Glutamatergic neuron (in vitro differentiated cells): ENCODE data around the gene NOVA2. TPM values are rescaled to one million over a fixed set of nuclear protein-coding genes. Genes with fewer than 3 reads are reported as not detected.

ENCODE experiments used
- DNase-seq: peaks from one replicate; pipeline ENCODE4 v3.0.0; 2022
- H3K27ac Mint-ChIP-seq: one replicate; pipeline ENCODE4 v1.8.0; 2020; ENCODE audit warnings: mild to moderate bottlenecking, mixed read lengths, inconsistent platforms; ENCODE audit not compliant: unreplicated experiment
- H3K27me3 Mint-ChIP-seq: one replicate; pipeline ENCODE4 v1.8.0; 2020; ENCODE audit warnings: mild to moderate bottlenecking, moderate library complexity, mixed read lengths, inconsistent platforms; ENCODE audit not compliant: unreplicated experiment
- H3K36me3 Mint-ChIP-seq: one replicate; pipeline ENCODE4 v1.8.0; 2020; ENCODE audit warnings: mild to moderate bottlenecking, mixed read lengths, inconsistent platforms; ENCODE audit not compliant: unreplicated experiment
- H3K4me1 Mint-ChIP-seq: one replicate; pipeline ENCODE4 v1.8.0; 2020; ENCODE audit warnings: mild to moderate bottlenecking, low read depth, mixed read lengths, inconsistent platforms; ENCODE audit not compliant: unreplicated experiment
- H3K4me3 Mint-ChIP-seq: one replicate; pipeline ENCODE4 v1.8.0; 2020; ENCODE audit warnings: mild to moderate bottlenecking, mixed read lengths, inconsistent platforms; ENCODE audit not compliant: unreplicated experiment
- H3K9me3 Mint-ChIP-seq: one replicate; pipeline ENCODE4 v1.8.0; 2020; ENCODE audit warnings: mild to moderate bottlenecking, moderate library complexity, mixed read lengths, inconsistent platforms; ENCODE audit not compliant: unreplicated experiment
- CTCF ChIP-seq: fragments of 200-600 bp; sonication (generic); IDR thresholded peaks from one replicate; pipeline ENCODE4 v1.5.0; 2021; ENCODE audit not compliant: partially characterized antibody, unreplicated experiment
- total RNA-seq: library from RNA; stranded (reverse); fragmentation: NEBNext Ultra II Directional; extraction: Animal tissue kit (Norgen Biotek cat#: 25700); gene quantifications from one replicate; pipeline ENCODE4 v1.2.1, GENCODE V29; 2021; ENCODE audit not compliant: unreplicated experiment

The NOVA2 gene
- total RNA-seq, 1 donor from 2014 or later = 163 TPM

- Mint-ChIP-seq H3K27me3 (peaks cover 5% of the 10 kb centered on the region), H3K4me1 (peaks cover 20% of the 10 kb centered on the region), H3K9me3 (peaks cover 7% of the 10 kb centered on the region), H3K27ac (peak overlapping the region; percentile 66), H3K4me3 (peak overlapping the region; percentile 98), H3K36me3 (no peaks in the 10 kb centered on the region)
- peak; percentile 77 for DNase-seq
- TF ChIP-seq CTCF = no peak
Observed at GRCh38 chr19:46000491-46001246, 27.0 kb upstream of the NOVA2 start.

GRCh38 chr19:45999653-46000121, 26.0 kb upstream of the NOVA2 start:
- TF ChIP-seq CTCF = no peak
- H3K9me3 Mint-ChIP-seq = peaks cover 7% of the 10 kb centered on the region
- H3K27ac Mint-ChIP-seq = peak overlapping the region; percentile 89
- peaks cover 20% of the 10 kb centered on the region for H3K4me1 Mint-ChIP-seq
- peaks cover 5% of the 10 kb centered on the region for H3K27me3 Mint-ChIP-seq
- H3K36me3 Mint-ChIP-seq = no peaks in the 10 kb centered on the region
- peak; percentile 82 for DNase-seq
- peak overlapping the region; percentile 98 for H3K4me3 Mint-ChIP-seq

GRCh38 chr19:45998834-45999233, 25.2 kb upstream of the NOVA2 start:
- TF ChIP-seq CTCF = no peak
- Mint-ChIP-seq H3K4me3 (peak overlapping the region; percentile 9), H3K27me3 (peaks cover 5% of the 10 kb centered on the region), H3K36me3 (no peaks in the 10 kb centered on the region), H3K9me3 (peaks cover 7% of the 10 kb centered on the region), H3K27ac (peak overlapping the region; percentile 31), H3K4me1 (peaks cover 20% of the 10 kb centered on the region)
- no peak for DNase-seq

- DNase-seq = no peak
- H3K36me3 Mint-ChIP-seq = no peaks in the 10 kb centered on the region
- peaks cover 20% of the 10 kb centered on the region for H3K4me1 Mint-ChIP-seq
- no peak overlapping the region for H3K4me3 Mint-ChIP-seq
- H3K27me3 Mint-ChIP-seq = peaks cover 6% of the 10 kb centered on the region
- peaks cover 10% of the 10 kb centered on the region for H3K9me3 Mint-ChIP-seq
- H3K27ac Mint-ChIP-seq = no peak overlapping the region
- no peak for TF ChIP-seq CTCF
Observed at GRCh38 chr19:45996933-45997332, 23.3 kb upstream of the NOVA2 start.

- H3K36me3 Mint-ChIP-seq = no peaks in the 10 kb centered on the region
- DNase-seq = no peak
- H3K4me3 Mint-ChIP-seq = no peak overlapping the region
- H3K9me3 Mint-ChIP-seq = peaks cover 13% of the 10 kb centered on the region
- peaks cover 6% of the 10 kb centered on the region for H3K27me3 Mint-ChIP-seq
- no peak for TF ChIP-seq CTCF
- no peak overlapping the region for H3K27ac Mint-ChIP-seq
- H3K4me1 Mint-ChIP-seq = peaks cover 20% of the 10 kb centered on the region
Observed at GRCh38 chr19:45995715-45996385, 22.2 kb upstream of the NOVA2 start.
